Muscle layer of colon (tissue), 2 donors: Measurements from ENCODE around the gene BLTP2.

Source experiments
- H3K27ac ChIP-seq: one replicate; pipeline ENCODE4 v1.7.0; 2013; ENCODE audit warnings: low read depth, mild to moderate bottlenecking, low read length, moderate library complexity
- H3K27me3 ChIP-seq, 2 donors: one replicate each; pipeline ENCODE4 v1.7.0; 2013; ENCODE audit warnings: low read length in 2 of 2, mild to moderate bottlenecking in 2 of 2; ENCODE audit not compliant: insufficient read depth in 2 of 2, control insufficient read depth in 1 of 2
- H3K36me3 ChIP-seq: one replicate; pipeline ENCODE4 v1.7.0; 2013; ENCODE audit warnings: mild to moderate bottlenecking, low read length; ENCODE audit not compliant: insufficient read depth
- H3K4me1 ChIP-seq: one replicate; pipeline ENCODE4 v1.7.0; 2013; ENCODE audit warnings: mild to moderate bottlenecking, low read length; ENCODE audit not compliant: insufficient read depth
- H3K4me3 ChIP-seq, 2 donors: one replicate each; pipeline ENCODE4 v1.7.0; 2013; ENCODE audit warnings: low read length in 2 of 2, low read depth in 1 of 2, mild to moderate bottlenecking in 1 of 2, moderate library complexity in 1 of 2
- H3K9ac ChIP-seq: one replicate; pipeline ENCODE4 v1.7.0; 2013; ENCODE audit warnings: low read length
- H3K9me3 ChIP-seq: one replicate; pipeline ENCODE4 v1.7.0; 2013; ENCODE audit warnings: mild to moderate bottlenecking, low read length
- donor health status: abdominal sarcoma.
- donor health status: Adenocarcinoma of cecum.

The BLTP2 gene

DNA sequence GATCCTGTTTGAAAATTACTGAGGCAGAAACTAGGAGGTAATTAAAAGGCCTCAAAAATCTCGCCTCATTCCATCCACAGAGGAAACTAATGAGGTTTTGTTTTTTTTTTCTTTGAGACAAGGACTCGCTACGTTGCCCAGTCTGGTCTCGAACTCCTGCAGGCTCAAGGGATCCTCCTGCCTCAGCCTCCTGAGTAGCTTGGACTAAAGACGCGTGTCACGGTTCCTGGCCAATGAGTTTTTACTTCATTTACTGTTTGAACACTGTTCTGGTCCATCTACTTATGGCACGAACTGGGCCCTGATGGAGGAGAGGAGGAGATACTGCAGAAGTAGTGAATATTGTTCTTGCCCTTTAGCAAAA, 600 bp upstream of the BLTP2 start:
- Histone ChIP-seq H3K27me3 (no peaks in the 10 kb centered on the region), H3K36me3 (peaks cover 29% of the 10 kb centered on the region), H3K4me3 (peak overlapping the region; percentile 51 to 80), H3K9ac (peak overlapping the region; percentile 87), H3K27ac (peak overlapping the region; percentile 96), H3K4me1 (peaks cover 35% of the 10 kb centered on the region), H3K9me3 (no peaks in the 10 kb centered on the region)

- Histone ChIP-seq H3K9me3 (no peaks in the 10 kb centered on the region), H3K27ac (peak overlapping the region; percentile 96), H3K36me3 (peaks cover 40% of the 10 kb centered on the region), H3K4me1 (peaks cover 35% of the 10 kb centered on the region), H3K4me3 (peak overlapping the region; percentile 51 to 71), H3K27me3 (no peaks in the 10 kb centered on the region), H3K9ac (peak overlapping the region; percentile 44)
Measured at GRCh38 chr17:28643983-28644786, 773 bp downstream of the BLTP2 start.

DNA sequence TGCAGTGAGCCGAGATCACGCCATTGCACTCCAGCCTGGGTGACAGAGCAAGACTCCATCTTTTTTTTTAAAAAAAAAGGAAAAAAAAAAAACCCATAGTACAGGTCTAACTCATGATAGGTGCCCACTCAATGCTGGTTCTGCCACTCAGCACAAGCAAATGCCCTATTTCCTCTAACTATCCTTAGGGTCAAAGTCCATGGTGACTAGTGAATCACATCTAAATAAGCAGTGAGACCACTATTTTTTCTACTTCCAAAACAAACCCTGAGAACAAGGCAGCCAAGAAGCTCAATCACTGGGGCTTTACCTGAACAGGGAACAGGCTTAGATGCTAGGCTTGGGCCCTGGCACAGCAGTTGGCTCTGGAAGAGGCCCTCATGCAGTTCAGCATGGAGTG, 3.4 kb downstream of the BLTP2 start:
- Histone ChIP-seq H3K27ac (no peak overlapping the region), H3K9ac (no peak overlapping the region), H3K4me1 (peaks cover 30% of the 10 kb centered on the region), H3K4me3 (no peak overlapping the region), H3K9me3 (no peaks in the 10 kb centered on the region), H3K36me3 (peaks cover 58% of the 10 kb centered on the region), H3K27me3 (no peaks in the 10 kb centered on the region)

- no peak overlapping the region for H3K9ac ChIP-seq
- no peaks in the 10 kb centered on the region for H3K9me3 ChIP-seq
- peaks cover 6% of the 10 kb centered on the region for H3K4me1 ChIP-seq
- H3K36me3 ChIP-seq: peaks cover 97% of the 10 kb centered on the region
- no peak overlapping the region for H3K27ac ChIP-seq
- H3K27me3 ChIP-seq: no peaks in the 10 kb centered on the region
- H3K4me3 ChIP-seq: no peak overlapping the region
Measured at GRCh38 chr17:28635506-28635905, 9.5 kb downstream of the BLTP2 start.

GRCh38 chr17:28634206-28634865, 10.6 kb downstream of the BLTP2 start:
- Histone ChIP-seq H3K4me3 (no peak overlapping the region), H3K9me3 (no peaks in the 10 kb centered on the region), H3K27ac (no peak overlapping the region), H3K36me3 (peaks cover 89% of the 10 kb centered on the region), H3K27me3 (no peaks in the 10 kb centered on the region), H3K4me1 (peaks cover 6% of the 10 kb centered on the region), H3K9ac (no peak overlapping the region)

- Histone ChIP-seq H3K9ac (no peak overlapping the region), H3K27ac (no peak overlapping the region), H3K27me3 (no peaks in the 10 kb centered on the region), H3K4me1 (peaks cover 6% of the 10 kb centered on the region), H3K36me3 (peaks cover 52% of the 10 kb centered on the region), H3K4me3 (no peak overlapping the region), H3K9me3 (no peaks in the 10 kb centered on the region)
Measured at GRCh38 chr17:28626818-28627217, 18.1 kb downstream of the BLTP2 start.

DNA sequence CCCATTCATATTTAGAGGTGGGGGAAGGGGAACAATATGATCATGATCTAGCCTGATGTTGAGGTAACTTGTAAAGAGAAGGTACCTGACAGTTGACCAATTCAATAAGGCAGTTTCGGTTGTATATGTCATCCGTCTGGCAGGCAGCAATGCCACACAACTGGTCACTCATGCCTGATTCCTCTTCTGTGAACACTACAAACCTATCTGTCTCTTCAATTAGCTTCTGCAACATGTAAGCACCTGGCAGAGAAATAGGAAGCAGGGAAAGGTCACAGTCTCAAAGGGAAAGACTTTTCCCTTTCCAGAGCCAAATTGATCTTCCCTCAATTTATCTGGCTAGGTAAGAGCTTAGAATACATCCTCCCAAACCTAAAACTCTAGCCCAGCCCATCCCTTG, 20.8 kb downstream of the BLTP2 start:
- peaks cover 65% of the 10 kb centered on the region for H3K36me3 ChIP-seq
- H3K4me3 ChIP-seq: no peak overlapping the region
- no peaks in the 10 kb centered on the region for H3K27me3 ChIP-seq
- no peak overlapping the region for H3K9ac ChIP-seq
- no peaks in the 10 kb centered on the region for H3K9me3 ChIP-seq
- H3K27ac ChIP-seq: no peak overlapping the region
- no peaks in the 10 kb centered on the region for H3K4me1 ChIP-seq

DNA sequence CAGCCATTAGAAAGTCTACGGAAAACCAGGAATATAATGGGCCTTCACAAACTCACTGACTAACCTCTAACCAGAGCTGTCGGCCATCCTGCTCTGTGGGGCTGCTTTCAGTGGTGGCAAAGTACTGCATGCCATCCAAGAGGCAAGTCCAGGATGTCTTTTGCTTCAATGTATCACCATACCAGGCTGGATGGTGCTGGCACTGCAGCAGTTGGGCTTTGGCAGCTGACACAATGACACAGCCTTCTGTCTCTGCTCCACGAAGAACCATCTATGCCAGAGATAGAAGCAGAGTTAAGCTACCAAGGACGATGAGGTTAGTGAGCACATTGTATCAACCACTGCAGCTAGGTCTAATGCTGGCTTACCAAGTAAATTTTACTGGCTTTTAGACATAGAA, 21.3 kb downstream of the BLTP2 start:
- Histone ChIP-seq H3K4me1 (no peaks in the 10 kb centered on the region), H3K27ac (no peak overlapping the region), H3K4me3 (no peak overlapping the region), H3K9me3 (no peaks in the 10 kb centered on the region), H3K36me3 (peaks cover 69% of the 10 kb centered on the region), H3K9ac (no peak overlapping the region), H3K27me3 (no peaks in the 10 kb centered on the region)

GRCh38 chr17:28622186-28622585, 22.8 kb downstream of the BLTP2 start:
- Histone ChIP-seq H3K9me3 (no peaks in the 10 kb centered on the region), H3K27ac (no peak overlapping the region), H3K9ac (no peak overlapping the region), H3K27me3 (no peaks in the 10 kb centered on the region), H3K4me1 (no peaks in the 10 kb centered on the region), H3K4me3 (no peak overlapping the region), H3K36me3 (peaks cover 67% of the 10 kb centered on the region)

DNA sequence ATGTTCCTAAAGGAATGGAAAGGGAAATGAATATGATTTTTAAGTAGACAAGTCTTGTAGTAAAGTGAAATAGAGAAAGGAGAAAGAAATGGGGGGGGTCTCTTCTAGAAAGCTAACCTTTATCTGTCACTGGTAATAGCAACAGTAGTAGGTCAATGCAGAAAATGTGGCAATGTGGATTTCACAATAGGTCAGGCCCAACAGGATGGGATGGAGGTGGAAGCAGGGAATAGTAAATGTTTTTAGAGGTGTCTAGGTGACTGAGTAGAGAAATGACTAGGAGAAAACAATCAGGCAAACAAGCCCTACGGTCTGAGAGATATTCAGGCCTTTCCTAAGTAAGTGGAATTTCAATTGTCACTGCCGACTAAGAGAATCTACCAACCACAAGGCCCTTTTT, 24.9 kb downstream of the BLTP2 start:
- no peak overlapping the region for H3K27ac ChIP-seq
- no peaks in the 10 kb centered on the region for H3K9me3 ChIP-seq
- H3K36me3 ChIP-seq: peaks cover 83% of the 10 kb centered on the region

DNA sequence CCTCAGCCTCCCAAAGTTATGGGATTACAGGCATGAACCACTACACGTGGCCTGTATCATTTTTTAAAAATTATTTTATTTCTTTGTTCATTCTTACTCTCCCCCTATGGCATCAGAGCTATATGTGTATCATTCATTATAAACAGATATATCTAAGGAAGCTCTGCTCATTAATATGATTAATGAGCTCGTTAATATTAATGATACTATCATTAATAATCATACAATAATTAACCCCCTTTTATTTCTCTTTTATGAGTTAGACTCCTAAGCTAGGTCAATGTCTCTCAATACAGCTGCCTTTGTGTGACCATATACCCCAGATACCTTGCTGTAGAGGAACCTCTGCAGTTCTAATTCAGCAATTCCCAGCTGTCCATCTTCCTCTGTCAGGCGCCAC, 26.5 kb downstream of the BLTP2 start:
- H3K4me3 ChIP-seq: no peak overlapping the region
- H3K27ac ChIP-seq: no peak overlapping the region
- H3K27me3 ChIP-seq: no peaks in the 10 kb centered on the region

More for the DNA sequence above, 24.9 kb downstream of the BLTP2 start:
- Histone ChIP-seq H3K4me3 (no peak overlapping the region), H3K4me1 (no peaks in the 10 kb centered on the region), H3K27me3 (no peaks in the 10 kb centered on the region), H3K9ac (no peak overlapping the region)

DNA sequence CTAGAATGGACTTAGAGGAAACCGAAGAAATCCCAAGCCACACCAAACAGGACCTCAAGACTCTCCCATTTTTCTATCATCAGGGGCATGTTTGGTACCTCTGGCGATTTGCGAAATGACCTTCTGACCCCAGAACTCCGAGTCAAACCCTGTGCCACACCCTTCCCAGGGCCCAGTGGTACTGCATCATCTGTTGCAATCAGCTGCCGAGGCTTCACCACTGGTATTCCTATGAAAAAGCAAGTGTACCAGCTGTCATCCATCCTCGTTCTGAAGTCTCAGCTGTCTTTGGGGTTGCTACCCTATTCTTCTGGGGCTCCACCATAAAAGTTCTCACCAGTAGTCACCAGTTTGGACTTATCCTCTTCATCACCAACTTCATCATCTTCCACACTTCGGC, 28.7 kb downstream of the BLTP2 start:
- Histone ChIP-seq H3K9me3 (no peaks in the 10 kb centered on the region), H3K27me3 (no peaks in the 10 kb centered on the region), H3K4me1 (no peaks in the 10 kb centered on the region), H3K36me3 (peaks cover 64% of the 10 kb centered on the region), H3K9ac (no peak overlapping the region), H3K27ac (no peak overlapping the region), H3K4me3 (no peak overlapping the region)

More for the DNA sequence above, 26.5 kb downstream of the BLTP2 start:
- peaks cover 83% of the 10 kb centered on the region for H3K36me3 ChIP-seq
- H3K9me3 ChIP-seq: no peaks in the 10 kb centered on the region
- H3K9ac ChIP-seq: no peak overlapping the region
- H3K4me1 ChIP-seq: no peaks in the 10 kb centered on the region
